Stimulated activated CD8-positive, alpha-beta memory T cell treated with anti-CD3 and anti-CD28 coated beads, Interleukin-7, amount 100 ng/mL, for 48 hours (primary cell): ENCODE measurements around the gene EPHA4.
A peak's percentile ranks its signal among the peaks of the same experiment; 100 is the strongest.
"Not testable (repeated sequence)": the region's sequence is repeated elsewhere in the genome, so short reads cannot be mapped to it uniquely, and the experiment has no call there.

Source experiments
- DNase-seq, 2 donors: peaks; one replicate each; pipeline ENCODE4 v3.0.0-alpha.2; 2020; ENCODE audit warnings: low read depth in 1 of 2; ENCODE audit errors: extremely low read depth in 1 of 2

EPHA4 gene

DNA sequence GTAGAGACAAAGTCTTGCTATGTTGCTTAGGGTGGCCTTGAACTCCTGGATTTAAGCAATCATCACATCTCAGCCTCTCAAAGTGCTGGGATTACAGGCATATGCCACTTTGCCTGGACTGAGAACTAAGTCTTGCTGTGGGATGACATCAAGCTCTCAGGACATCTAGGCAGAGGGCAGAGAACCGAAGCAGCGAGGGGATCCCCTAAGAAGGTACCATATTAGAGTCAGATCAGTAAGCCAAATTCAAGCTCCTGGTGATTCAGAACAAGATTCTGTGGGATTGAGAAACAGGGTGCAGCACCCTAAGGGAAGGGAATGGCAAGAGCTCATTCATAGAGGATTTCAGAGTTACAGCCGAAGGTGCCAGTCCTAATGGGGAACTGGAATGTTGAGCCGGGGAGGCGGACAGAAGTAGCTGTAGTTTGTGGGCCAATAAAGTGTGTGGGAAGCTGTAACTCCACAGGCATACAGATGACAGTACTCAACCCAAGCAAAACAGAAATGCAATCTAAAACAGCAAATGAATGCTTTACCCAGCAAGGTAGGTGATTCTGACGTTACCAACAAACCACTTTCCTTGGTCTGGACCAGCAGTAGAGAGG lies 30.9 kb downstream of the EPHA4 start:
- DNase-seq = no peak

DNA sequence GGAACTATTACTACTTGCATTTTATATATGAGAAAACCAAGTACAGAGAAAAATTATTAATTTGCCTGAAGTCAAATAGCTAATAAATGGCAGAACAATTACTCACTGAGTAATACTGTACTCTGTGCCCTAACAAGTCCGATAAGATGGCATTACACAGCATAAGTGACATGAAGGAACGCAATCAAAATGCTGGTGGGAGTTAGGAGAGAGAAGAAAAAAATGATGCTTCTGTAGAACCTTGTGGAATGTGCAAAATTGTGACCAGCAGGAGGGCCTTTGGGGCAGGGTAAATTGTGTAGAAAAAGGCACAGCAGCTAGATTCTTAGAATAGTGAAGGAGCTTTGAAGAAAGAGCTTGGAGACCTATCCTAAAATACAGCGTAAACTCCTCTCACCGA lies 32.9 kb downstream of the EPHA4 start:
- no peak for DNase-seq

- no peak for DNase-seq
Observed at GRCh38 chr2:221535824-221536223, 36.3 kb downstream of the EPHA4 start.

GRCh38 chr2:221533299-221533698 lies 38.8 kb downstream of the EPHA4 start:
- no peak for DNase-seq

- no peak for DNase-seq
Observed at GRCh38 chr2:221532641-221533040, 39.5 kb downstream of the EPHA4 start.

DNA sequence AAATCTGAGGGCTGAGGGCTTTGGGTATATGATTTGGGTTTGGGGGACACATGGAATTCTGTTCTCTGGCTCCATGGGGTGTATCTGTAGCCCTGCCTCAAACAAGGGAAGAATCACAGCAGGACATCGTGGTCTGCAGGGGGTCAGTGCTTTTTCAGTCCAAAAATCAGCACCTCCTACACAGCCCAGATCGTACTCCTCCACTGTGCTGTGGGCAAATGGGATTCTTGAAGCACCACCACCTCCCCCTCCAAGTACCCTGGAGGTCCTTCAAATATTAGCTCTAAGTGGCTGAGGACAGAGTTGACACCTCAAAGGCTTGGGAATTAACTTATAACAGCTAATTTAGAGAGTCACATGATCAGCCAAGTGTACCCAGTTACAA lies 41.5 kb downstream of the EPHA4 start:
- no peak for DNase-seq

DNA sequence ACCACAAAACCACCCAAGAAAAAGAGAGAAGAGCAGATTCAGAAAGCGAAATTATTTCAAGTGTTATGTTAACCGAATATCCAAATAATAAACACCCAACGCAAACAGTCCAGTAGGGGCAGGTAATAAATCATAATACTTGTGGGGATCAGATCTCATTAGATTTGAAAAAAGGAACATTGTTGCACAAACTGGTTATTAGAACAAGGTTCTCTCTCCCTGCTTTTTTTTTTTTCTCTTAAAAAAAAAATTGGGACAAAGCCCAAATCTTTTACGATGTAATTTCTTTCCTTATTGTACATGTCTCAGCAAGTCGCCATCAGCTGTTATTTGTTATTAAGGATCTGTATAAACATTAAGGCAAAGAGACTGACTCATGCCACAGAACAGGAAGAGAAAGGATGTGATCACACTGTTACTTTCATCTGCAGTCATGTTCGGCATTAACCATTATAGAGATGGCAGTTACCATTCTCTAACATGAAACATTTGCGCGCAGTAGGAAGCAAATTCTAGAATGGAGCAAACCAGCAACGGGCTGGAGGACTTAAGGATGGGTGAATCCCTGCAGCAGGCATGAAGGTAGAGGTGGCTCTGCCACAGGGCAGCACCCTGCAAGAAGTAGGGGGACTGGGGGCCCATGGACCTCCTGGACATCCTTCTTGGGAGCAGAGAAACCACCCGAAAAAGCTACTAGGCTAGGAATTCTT lies 42.0 kb downstream of the EPHA4 start:
- no peak for DNase-seq

GRCh38 chr2:221529177-221529942 lies 42.7 kb downstream of the EPHA4 start:
- no peak for DNase-seq

DNA sequence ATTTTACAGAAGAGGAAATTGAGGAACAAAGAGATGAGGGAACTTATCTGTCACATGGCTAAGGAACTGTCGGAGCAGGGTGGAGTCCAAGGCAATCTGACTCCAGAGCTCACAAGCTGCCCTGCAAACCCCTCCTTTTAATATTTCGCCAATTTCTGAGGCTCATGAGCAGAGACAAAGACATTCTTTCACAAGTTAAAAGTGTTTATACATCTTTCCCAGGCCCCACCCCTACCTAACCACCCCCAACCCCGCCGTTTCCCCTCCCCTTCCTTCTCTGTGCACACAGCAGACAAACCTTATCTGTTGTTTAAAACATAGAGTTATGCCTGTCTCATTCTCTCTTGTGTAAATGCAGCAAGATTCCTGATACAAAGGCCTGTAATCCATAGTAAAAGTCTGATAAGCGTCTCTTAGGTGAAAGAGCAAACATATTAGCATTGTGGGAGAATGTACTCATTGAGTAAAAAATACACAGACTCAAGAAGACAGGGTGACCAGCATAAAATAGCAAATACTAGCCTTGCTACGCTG lies 44.3 kb downstream of the EPHA4 start:
- DNase-seq = no peak

- DNase-seq = no peak
Observed at GRCh38 chr2:221524158-221524557, 47.9 kb downstream of the EPHA4 start.

DNA sequence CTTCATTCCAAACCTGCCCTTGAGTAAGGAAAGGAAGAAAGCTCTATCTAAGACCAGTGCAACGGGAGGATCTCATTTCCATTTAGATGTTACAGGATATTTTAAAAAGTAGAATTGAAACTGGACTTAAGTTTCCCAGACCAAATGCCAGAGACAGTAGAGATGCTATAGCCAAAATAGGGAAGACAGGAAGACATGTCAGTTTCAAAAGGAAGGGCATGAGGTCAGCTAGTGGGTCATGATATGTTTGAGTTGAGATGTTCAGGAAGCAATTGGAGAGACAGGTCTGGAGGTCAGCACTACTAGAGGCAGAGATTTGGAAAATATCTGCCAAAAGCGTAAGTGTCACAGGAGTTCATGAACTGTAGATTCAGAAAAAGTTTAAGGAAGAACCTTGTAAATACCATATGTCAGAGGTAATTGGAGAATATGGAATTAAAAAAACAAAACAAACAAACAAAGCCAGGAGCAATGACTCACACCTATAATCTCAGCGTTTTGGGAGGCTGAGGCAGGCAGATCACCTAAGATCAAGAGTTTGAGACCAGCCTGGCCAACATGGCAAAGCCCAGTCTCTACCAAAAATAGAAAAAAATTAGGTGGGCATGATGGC lies 50.8 kb downstream of the EPHA4 start:
- DNase-seq = no peak

DNA sequence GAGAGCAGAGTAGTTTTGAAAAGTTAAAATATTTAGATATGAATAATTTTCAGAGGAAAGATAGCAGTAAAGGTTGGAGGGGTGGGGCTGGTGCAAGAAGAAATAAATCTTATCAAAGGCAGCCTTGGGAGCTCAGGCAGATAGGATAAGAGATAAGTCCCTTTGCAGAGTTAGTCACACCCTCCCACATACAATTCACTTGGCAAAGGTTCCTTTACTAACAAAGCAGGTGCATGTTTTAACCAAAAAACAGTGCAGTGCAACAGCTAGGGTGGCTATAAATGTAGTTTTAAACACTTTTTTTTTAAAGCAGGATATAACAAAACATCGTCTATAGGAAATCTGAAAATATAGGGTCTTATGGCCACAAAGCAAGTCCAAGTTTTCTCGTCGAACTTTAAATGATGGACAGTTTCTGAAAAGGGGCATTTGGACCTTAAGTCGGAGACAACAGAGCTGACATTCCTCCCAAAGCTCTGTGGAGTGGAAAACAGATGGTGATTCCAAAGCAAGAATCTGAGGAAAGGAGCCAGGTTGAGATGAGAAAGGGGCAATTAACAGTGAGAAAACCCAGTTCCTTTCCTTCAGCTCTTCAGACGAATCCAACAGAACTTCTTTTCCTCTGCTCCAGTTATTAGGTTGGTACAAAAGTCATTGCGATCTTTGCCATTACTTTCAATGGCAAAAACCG lies 53.0 kb downstream of the EPHA4 start:
- DNase-seq = no peak

GRCh38 chr2:221518201-221518934 lies 53.7 kb downstream of the EPHA4 start:
- DNase-seq = no peak

DNA sequence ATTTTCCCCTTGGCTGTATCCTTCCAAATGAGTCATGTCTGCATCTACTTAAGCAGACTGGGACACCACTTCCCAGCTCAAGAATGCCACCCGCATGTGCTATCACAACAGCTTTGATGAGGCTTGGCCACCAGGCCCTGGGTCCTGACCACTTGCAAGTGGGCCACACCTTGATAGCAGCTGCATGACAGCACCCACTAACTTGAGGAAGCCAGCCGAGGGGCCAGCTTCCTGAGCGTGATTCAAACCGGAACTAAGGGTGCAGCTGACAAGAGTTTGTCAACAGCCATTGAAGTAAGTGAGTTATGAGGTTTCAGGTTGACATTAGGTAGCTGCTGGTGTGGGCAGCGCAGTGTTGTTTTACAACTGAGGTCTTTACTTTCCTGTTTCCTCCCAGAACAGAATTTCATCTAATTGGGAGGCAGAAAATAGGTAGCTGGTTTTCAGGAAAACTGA lies 54.4 kb downstream of the EPHA4 start:
- peak; percentile 24 to 61 for DNase-seq

GRCh38 chr2:221517146-221517695 lies 54.9 kb downstream of the EPHA4 start:
- no peak for DNase-seq

DNA sequence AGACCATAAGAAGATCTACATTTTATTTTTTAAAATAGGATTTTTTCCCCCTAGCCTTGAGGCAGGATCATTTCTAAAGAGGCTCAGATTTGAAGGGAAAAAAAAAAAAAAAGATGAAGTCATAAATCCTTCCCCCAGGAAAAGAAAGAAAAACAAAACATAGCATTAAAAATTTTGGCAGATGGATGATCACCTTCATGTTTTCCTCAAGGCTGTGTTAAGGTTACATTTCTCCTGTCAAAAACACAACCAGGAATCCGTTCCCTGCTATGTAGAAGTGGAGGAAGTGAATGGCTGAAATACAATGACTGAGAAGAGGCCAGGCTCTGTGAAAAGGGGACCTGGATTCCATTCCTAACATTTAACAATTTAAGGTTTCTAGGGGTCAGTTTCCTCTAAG lies 56.2 kb downstream of the EPHA4 start:
- DNase-seq = no peak

DNA sequence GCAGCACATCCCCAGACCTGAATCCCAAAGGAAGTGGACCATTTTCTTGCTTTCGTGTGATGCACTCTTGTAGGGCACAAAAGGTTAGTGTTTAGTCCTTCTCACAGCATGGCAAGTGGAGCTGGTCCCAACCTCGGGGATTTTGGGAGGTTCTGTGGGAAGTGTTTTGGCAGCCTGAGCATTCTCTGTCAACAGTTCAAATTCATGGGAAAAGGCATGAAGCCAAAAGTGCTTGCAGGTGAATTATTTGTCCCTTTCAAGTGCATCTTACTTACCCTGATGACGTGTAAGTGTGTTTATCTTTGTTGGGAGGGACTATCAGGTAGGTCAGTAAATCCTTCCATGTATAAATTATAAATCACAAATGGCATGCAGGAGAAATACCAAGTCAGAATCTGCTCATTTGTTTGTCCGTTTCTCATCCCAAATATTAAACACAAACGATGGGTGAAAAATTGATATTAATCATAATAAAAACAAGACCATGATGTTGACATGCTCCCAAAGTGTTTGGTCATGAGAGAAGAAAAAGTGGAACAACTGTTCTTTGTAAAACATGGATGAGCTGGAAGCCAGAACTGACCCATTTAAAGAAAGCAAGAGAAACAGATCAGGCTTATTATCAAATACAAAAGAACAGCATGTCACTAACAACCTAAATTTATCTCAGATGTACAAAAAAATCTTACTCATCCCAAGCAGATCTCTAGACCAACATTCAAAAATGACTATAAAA lies 57.6 kb downstream of the EPHA4 start:
- DNase-seq = no peak

- no peak for DNase-seq
Observed at GRCh38 chr2:221513232-221513631, 58.9 kb downstream of the EPHA4 start.

- DNase-seq = not testable (repeated sequence)
Observed at GRCh38 chr2:221511325-221511724, 60.8 kb downstream of the EPHA4 start.
